Activated naive CD4-positive, alpha-beta T cell treated with anti-CD3 and anti-CD28 coated beads for 36 hours (primary cell): ENCODE data around the gene ORC1. TPM values are rescaled to one million over a fixed set of nuclear protein-coding genes. Genes with fewer than 3 reads are reported as not detected.

ENCODE experiments used
- CTCF ChIA-PET: fragments of 350-600 bp; sonication (Branson Sonifier 250); formaldehyde crosslinking; loops from one replicate; lab custom pipeline; 2021; ENCODE audit warnings: antibody characterized with exemption; lab: Charles Lee
- DNase-seq: peaks from one replicate; pipeline ENCODE4 v3.0.0-alpha.2; 2020
- H3K27ac Mint-ChIP-seq: one replicate; pipeline ENCODE4 v1.8.0; 2021; ENCODE audit warnings: mild to moderate bottlenecking, mixed read lengths
- H3K27me3 Mint-ChIP-seq: one replicate; pipeline ENCODE4 v1.8.0; 2021; ENCODE audit warnings: low read depth, mixed read lengths
- H3K36me3 Mint-ChIP-seq: one replicate; pipeline ENCODE4 v1.8.0; 2021; ENCODE audit warnings: low read depth, mixed read lengths
- H3K4me1 Mint-ChIP-seq: one replicate; pipeline ENCODE4 v1.8.0; 2021; ENCODE audit warnings: low read depth, mixed read lengths
- H3K4me3 Mint-ChIP-seq: one replicate; pipeline ENCODE4 v1.8.0; 2021; ENCODE audit warnings: mild to moderate bottlenecking, moderate library complexity, mixed read lengths
- H3K9me3 Mint-ChIP-seq: one replicate; pipeline ENCODE4 v1.8.0; 2021; ENCODE audit warnings: mixed read lengths
- intact Hi-C: fragments of 100-400 bp; cut with micrococcal nuclease; formaldehyde crosslinking; loops from one replicate; pipeline ENCODE4 v1.15.1; 2023
- total RNA-seq, 2 experiments: library from RNA; stranded (reverse); gene quantifications; one replicate each; pipeline ENCODE4 v1.2.3, GENCODE V29; 2021

Gene ORC1
- total RNA-seq, 2 experiments from 2014 or later = 46.9 to 49.3 TPM

DNA sequence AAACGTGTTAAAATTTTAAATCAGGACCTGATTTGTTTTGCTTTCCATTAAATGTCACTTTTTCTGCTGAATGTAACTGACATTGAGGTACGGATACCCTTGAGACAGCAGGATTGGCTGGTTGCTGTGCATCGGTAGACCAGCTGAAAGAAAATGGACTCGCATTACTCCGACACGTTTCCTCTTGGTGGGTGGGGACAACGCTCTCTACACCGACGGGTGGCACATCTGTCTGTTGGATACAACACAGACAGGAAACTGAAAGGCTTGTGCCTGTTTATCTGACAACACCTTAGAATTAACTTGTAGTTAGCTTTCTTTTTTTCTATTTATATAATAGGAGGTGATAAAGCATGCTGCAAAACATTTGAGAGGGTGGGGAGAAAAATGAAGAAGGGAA lies 19.5 kb upstream of the ORC1 start:
- H3K4me1 Mint-ChIP-seq = peaks cover 53% of the 10 kb centered on the region

DNA sequence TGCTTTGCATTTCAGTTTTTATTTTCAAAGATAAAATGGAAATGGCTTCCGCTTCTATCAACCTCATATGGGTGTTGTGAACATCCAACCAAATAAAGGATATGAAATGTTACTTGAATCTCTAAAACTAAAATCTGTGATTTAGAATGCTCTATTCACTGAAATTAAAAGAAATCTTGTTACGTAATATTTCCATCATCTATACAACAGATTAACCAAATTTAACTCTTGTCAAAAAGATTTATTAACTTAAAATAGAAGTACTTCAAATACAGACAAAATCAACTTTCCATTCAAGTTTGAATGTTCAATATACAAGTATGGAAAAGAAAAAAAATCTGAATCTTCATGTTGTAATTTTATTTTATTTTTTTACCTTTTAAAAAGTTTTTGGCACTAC lies 18.8 kb upstream of the ORC1 start:
- no peak overlapping the region for H3K4me3 Mint-ChIP-seq
- H3K36me3 Mint-ChIP-seq = peaks cover 36% of the 10 kb centered on the region
- H3K4me1 Mint-ChIP-seq = peaks cover 58% of the 10 kb centered on the region
- H3K27me3 Mint-ChIP-seq = no peaks in the 10 kb centered on the region
- no peaks in the 10 kb centered on the region for H3K9me3 Mint-ChIP-seq
- CTCF ChIA-PET = interaction anchor here (1.1 to 2.5 kb wide), 3 partner anchors 8 to 130 kb away, joined by 3 to 9 read pairs (median 4); partner anchors contain the start of genes ORC1, PRPF38A and TUT4
- peak overlapping the region; percentile 68 for H3K27ac Mint-ChIP-seq
- intact Hi-C loops = loop anchor here (5.0 to 10.0 kb wide), 2 partner anchors 264 to 502 kb away; partner anchors contain the start of genes ECHDC2 and SCP2
- DNase-seq = no peak

More for the DNA sequence above, 19.5 kb upstream of the ORC1 start:
- no peaks in the 10 kb centered on the region for H3K9me3 Mint-ChIP-seq
- intact Hi-C loops = loop anchor here (1.0 to 10.0 kb wide), 6 partner anchors 19 to 501 kb away; partner anchors contain the start of genes CC2D1B, ECHDC2, ORC1 and PRPF38A
- H3K27ac Mint-ChIP-seq = peak overlapping the region; percentile 83
- CTCF ChIA-PET = interaction anchor here (0.5 to 2.5 kb wide), 5 partner anchors 8 to 270 kb away, joined by 3 to 9 read pairs (median 4); partner anchors contain the start of genes ORC1, PRPF38A and TUT4
- H3K27me3 Mint-ChIP-seq = no peaks in the 10 kb centered on the region
- peak overlapping the region; percentile 57 for H3K4me3 Mint-ChIP-seq
- peaks cover 35% of the 10 kb centered on the region for H3K36me3 Mint-ChIP-seq
- DNase-seq = peak; percentile 79

DNA sequence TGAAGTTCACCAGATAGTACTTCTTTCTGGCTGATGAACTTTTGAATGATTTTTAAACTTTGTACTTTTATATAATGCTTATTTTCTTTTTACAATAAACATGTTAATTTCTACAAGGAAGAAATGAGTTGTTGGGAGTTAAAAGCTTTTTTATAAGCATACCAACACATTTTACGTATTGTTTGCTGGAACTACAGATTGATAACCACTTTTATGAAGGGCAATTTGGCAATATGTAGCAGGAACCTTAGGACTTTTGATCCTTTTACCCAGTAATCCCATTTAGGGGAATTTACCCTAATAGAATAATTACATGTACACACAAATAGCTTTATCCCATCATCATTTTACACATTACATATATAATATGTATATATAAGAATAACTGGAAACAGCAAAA lies 16.5 kb upstream of the ORC1 start:
- peaks cover 45% of the 10 kb centered on the region for H3K36me3 Mint-ChIP-seq
- H3K27ac Mint-ChIP-seq = no peak overlapping the region
- CTCF ChIA-PET = no interaction called here
- peaks cover 51% of the 10 kb centered on the region for H3K4me1 Mint-ChIP-seq
- no peaks in the 10 kb centered on the region for H3K27me3 Mint-ChIP-seq
- H3K4me3 Mint-ChIP-seq = no peak overlapping the region
- intact Hi-C loops = loop anchor here (5.0 to 10.0 kb wide), 2 partner anchors 267 to 504 kb away; partner anchors contain the start of genes ECHDC2 and SCP2
- no peaks in the 10 kb centered on the region for H3K9me3 Mint-ChIP-seq
- DNase-seq = no peak

GRCh38 chr1:52416811-52417210 lies 12.6 kb upstream of the ORC1 start:
- Mint-ChIP-seq H3K9me3 (no peaks in the 10 kb centered on the region), H3K27ac (no peak overlapping the region), H3K27me3 (no peaks in the 10 kb centered on the region), H3K4me3 (no peak overlapping the region), H3K36me3 (peaks cover 55% of the 10 kb centered on the region), H3K4me1 (peaks cover 39% of the 10 kb centered on the region)
- intact Hi-C loops = no loop called here
- DNase-seq = no peak
- CTCF ChIA-PET = no interaction called here

DNA sequence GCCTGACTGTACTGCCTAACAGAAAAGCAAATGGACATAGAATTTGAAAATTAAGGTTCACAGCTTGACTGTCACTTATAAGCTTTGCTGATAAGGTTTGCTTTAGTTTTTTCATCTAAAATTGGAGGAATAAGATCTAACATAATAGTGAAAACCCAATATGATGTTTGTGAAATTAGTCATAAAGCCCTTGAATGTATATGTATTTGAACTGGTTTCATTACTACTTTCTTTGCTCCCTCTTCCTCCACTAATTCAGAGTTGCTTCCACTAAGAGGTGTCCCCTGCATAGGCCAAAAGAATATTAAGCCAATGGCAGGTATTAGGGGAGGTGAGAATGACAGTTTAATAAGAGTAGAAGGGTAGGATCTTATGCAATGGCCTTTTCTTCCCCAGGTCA lies 10.7 kb upstream of the ORC1 start:
- peaks cover 63% of the 10 kb centered on the region for H3K36me3 Mint-ChIP-seq
- H3K4me1 Mint-ChIP-seq = peaks cover 38% of the 10 kb centered on the region
- DNase-seq = no peak
- no peak overlapping the region for H3K27ac Mint-ChIP-seq
- no peaks in the 10 kb centered on the region for H3K27me3 Mint-ChIP-seq
- H3K9me3 Mint-ChIP-seq = no peaks in the 10 kb centered on the region
- no peak overlapping the region for H3K4me3 Mint-ChIP-seq
- CTCF ChIA-PET = interaction anchor here (1.3 kb wide), 1 partner anchor 9 kb away, joined by 3 read pairs; no protein-coding TSS in a partner anchor
- intact Hi-C loops = no loop called here

GRCh38 chr1:52413410-52413989 lies 9.3 kb upstream of the ORC1 start:
- DNase-seq = no peak
- H3K27me3 Mint-ChIP-seq = no peaks in the 10 kb centered on the region
- intact Hi-C loops = no loop called here
- peaks cover 62% of the 10 kb centered on the region for H3K36me3 Mint-ChIP-seq
- H3K9me3 Mint-ChIP-seq = no peaks in the 10 kb centered on the region
- CTCF ChIA-PET = interaction anchor here (0.7 to 1.0 kb wide), 2 partner anchors 9 to 273 kb away, joined by 3 to 4 read pairs; partner anchors contain the start of genes ORC1 and PRPF38A
- H3K4me3 Mint-ChIP-seq = no peak overlapping the region
- no peak overlapping the region for H3K27ac Mint-ChIP-seq
- H3K4me1 Mint-ChIP-seq = peaks cover 30% of the 10 kb centered on the region

GRCh38 chr1:52404975-52405338 lies 734 bp upstream of the ORC1 start:
- Mint-ChIP-seq H3K4me3 (peak overlapping the region; percentile 100), H3K27ac (peak overlapping the region; percentile 99), H3K27me3 (no peaks in the 10 kb centered on the region), H3K4me1 (peaks cover 45% of the 10 kb centered on the region), H3K36me3 (peaks cover 58% of the 10 kb centered on the region), H3K9me3 (no peaks in the 10 kb centered on the region)
- intact Hi-C loops = loop anchor here (1.0 to 2.0 kb wide), 10 partner anchors 19 to 610 kb away; partner anchors contain the start of genes BTF3L4, CC2D1B, NRDC and TUT4
- no peak for DNase-seq
- CTCF ChIA-PET = interaction anchor here (1.0 to 2.7 kb wide), 10 partner anchors 8 to 287 kb away, joined by 3 to 10 read pairs (median 5); no protein-coding TSS in a partner anchor

- Mint-ChIP-seq H3K36me3 (peaks cover 61% of the 10 kb centered on the region), H3K4me1 (peaks cover 44% of the 10 kb centered on the region), H3K27ac (peak overlapping the region; percentile 99), H3K27me3 (no peaks in the 10 kb centered on the region), H3K9me3 (no peaks in the 10 kb centered on the region), H3K4me3 (peak overlapping the region; percentile 100)
- CTCF ChIA-PET = interaction anchor here (0.6 to 2.7 kb wide), 13 partner anchors 9 to 344 kb away, joined by 3 to 10 read pairs (median 4); partner anchors contain the start of genes CC2D1B and COA7
- intact Hi-C loops = loop anchor here (1.0 to 2.0 kb wide), 10 partner anchors 21 to 612 kb away; partner anchors contain the start of genes BTF3L4, CC2D1B, NRDC and TUT4
- peak; percentile 80 for DNase-seq
These were observed 582 bp downstream of the ORC1 start for GRCh38 chr1:52403566-52404115.

DNA sequence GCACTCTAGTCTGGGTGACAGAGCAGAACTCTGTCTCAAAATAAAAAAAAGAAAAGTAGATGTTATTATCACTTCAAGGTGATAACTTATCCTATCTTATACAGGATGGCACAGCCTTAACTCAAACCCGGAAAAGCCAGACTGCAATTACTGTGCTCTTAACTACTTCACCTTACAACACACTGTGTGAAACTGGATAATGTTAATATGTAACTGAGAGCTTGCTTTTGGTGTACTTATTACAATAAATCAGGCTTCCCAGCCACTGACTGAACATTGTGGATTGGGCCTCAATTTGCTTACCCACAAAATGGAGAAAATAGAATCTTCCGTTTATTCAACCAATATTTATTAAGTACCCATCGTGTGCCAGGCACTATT lies 1.4 kb downstream of the ORC1 start:
- peaks cover 41% of the 10 kb centered on the region for H3K4me1 Mint-ChIP-seq
- no peaks in the 10 kb centered on the region for H3K9me3 Mint-ChIP-seq
- H3K27me3 Mint-ChIP-seq = no peaks in the 10 kb centered on the region
- CTCF ChIA-PET = no interaction called here
- H3K4me3 Mint-ChIP-seq = peak overlapping the region; percentile 100
- intact Hi-C loops = no loop called here
- no peak for DNase-seq
- peaks cover 58% of the 10 kb centered on the region for H3K36me3 Mint-ChIP-seq
- H3K27ac Mint-ChIP-seq = no peak overlapping the region

DNA sequence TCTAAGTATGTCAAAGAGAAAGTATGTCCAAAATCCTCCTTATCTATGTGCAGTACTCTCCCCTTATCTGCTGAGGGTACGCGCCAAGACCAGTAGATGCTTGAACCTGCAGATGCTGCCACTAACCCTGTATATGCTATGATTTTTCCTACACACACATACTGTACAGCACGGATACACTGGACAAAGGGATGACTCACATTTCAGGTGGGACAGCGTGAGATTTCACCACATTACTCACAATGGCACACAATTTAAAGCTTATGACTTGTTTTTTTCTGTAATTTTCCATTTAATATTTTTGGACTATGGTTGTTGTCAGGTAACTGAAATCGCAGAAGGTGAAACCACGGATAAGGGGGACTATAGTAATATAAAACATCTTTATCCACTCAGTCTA lies 4.1 kb downstream of the ORC1 start:
- no peaks in the 10 kb centered on the region for H3K9me3 Mint-ChIP-seq
- H3K4me1 Mint-ChIP-seq = peaks cover 22% of the 10 kb centered on the region
- intact Hi-C loops = no loop called here
- H3K27me3 Mint-ChIP-seq = no peaks in the 10 kb centered on the region
- no peak for DNase-seq
- H3K27ac Mint-ChIP-seq = no peak overlapping the region
- peaks cover 67% of the 10 kb centered on the region for H3K36me3 Mint-ChIP-seq
- CTCF ChIA-PET = interaction anchor here (0.6 kb wide), 1 partner anchor 267 kb away, joined by 3 read pairs; no protein-coding TSS in a partner anchor
- no peak overlapping the region for H3K4me3 Mint-ChIP-seq

DNA sequence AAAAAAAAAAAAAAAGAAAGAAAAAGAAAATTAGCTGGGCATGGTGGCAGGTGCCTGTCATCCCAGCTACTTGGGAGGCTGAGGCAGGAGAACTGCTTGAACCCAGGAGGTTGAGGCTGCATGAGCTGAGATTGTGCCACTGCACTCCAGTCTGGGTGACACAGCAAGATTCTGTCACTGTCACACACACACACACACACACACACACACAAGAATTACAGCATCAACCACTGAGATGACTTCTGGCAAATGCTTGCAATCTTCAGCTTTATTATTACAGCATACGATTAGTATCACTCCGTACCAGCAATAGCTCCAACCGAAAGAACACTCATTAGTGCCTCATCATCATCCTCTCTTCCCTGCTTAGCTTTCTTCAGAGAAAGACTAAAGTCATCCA lies 4.6 kb downstream of the ORC1 start:
- H3K9me3 Mint-ChIP-seq = no peaks in the 10 kb centered on the region
- intact Hi-C loops = no loop called here
- H3K4me1 Mint-ChIP-seq = peaks cover 21% of the 10 kb centered on the region
- H3K36me3 Mint-ChIP-seq = peaks cover 71% of the 10 kb centered on the region
- no peak overlapping the region for H3K27ac Mint-ChIP-seq
- H3K4me3 Mint-ChIP-seq = no peak overlapping the region
- CTCF ChIA-PET = interaction anchor here (0.6 kb wide), 1 partner anchor 267 kb away, joined by 3 read pairs; no protein-coding TSS in a partner anchor
- H3K27me3 Mint-ChIP-seq = no peaks in the 10 kb centered on the region
- DNase-seq = no peak

GRCh38 chr1:52393174-52393573 lies 11.0 kb downstream of the ORC1 start:
- Mint-ChIP-seq H3K36me3 (peaks cover 78% of the 10 kb centered on the region), H3K27me3 (no peaks in the 10 kb centered on the region), H3K27ac (no peak overlapping the region), H3K4me3 (no peak overlapping the region), H3K4me1 (peaks cover 6% of the 10 kb centered on the region), H3K9me3 (no peaks in the 10 kb centered on the region)
- CTCF ChIA-PET = interaction anchor here (0.6 kb wide), 1 partner anchor 181 kb away, joined by 5 read pairs; no protein-coding TSS in a partner anchor
- no peak for DNase-seq
- intact Hi-C loops = no loop called here
